HUES64 (cell line): Measurements from ENCODE around the gene ZBTB11.
"Not testable (repeated sequence)": the region's sequence is repeated elsewhere in the genome, so short reads cannot be mapped to it uniquely, and the experiment has no call there.

Experiments used
- H3K27ac ChIP-seq: 2 replicates; pipeline ENCODE4 v1.7.0; 2013; ENCODE audit warnings: low read depth, low read length, inconsistent platforms
- H3K27me3 ChIP-seq: 2 replicates; pipeline ENCODE4 v1.6.1; 2013; ENCODE audit warnings: mild to moderate bottlenecking, low read length; ENCODE audit not compliant: insufficient read depth
- H3K36me3 ChIP-seq: 2 replicates; pipeline ENCODE4 v1.6.1; 2013; ENCODE audit warnings: mild to moderate bottlenecking, low read length; ENCODE audit not compliant: insufficient read depth
- H3K4me1 ChIP-seq: 2 replicates; pipeline ENCODE4 v1.6.1; 2013; ENCODE audit warnings: mild to moderate bottlenecking, low read length, moderate library complexity; ENCODE audit not compliant: insufficient read depth
- H3K4me3 ChIP-seq: 2 replicates; pipeline ENCODE4 v1.5.1; 2013; ENCODE audit warnings: mild to moderate bottlenecking, low read length, moderate library complexity
- H3K9ac ChIP-seq: 2 replicates; pipeline ENCODE4 v1.6.1; 2013; ENCODE audit warnings: mild to moderate bottlenecking, low read depth, low read length
- H3K9me3 ChIP-seq: 2 replicates; pipeline ENCODE4 v1.6.1; 2013; ENCODE audit warnings: low read depth, low read length; ENCODE audit not compliant: insufficient read depth
- WGBS: fragments of 150-250, 120-280 bp; methylation state at CpG from one replicate; pipeline ENCODE4 v1.1.7; 2013; ENCODE audit warnings: missing lambda C conversion rate; 5-methylcytosine and 5-hydroxymethylcytosine counted together

The ZBTB11 gene

GRCh38 chr3:101611023-101611422 lies 65.9 kb downstream of the ZBTB11 start:
- WGBS: 100% methylated on average over 1 of the region's 2 CpGs
- Histone ChIP-seq H3K36me3 (no peaks in the 10 kb centered on the region), H3K4me3 (no peak overlapping the region), H3K9ac (no peak overlapping the region), H3K4me1 (no peaks in the 10 kb centered on the region), H3K27me3 (no peaks in the 10 kb centered on the region), H3K27ac (no peak overlapping the region), H3K9me3 (no peaks in the 10 kb centered on the region)

DNA sequence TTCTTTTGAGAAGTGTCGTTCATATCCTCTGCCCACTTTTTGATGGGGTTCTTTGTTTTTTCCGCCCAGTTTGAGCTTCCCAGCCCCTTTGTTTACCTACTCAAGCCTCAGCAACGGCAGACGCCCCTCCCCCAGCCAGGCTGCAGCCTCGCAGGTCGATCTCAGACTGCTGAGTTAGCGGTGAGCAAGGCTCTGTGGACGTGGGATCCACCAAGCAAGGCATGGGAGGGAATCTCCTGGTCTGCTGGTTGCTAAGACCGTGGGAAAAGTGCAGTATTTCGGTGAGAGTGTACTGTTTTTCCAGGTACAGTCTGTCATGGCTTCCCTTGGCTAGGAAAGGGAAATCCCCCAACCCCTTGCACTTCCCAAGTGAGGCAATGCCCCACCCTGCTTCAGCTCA lies 71.5 kb downstream of the ZBTB11 start:
- H3K9me3 ChIP-seq, H3K4me3 ChIP-seq, H3K4me1 ChIP-seq, H3K27ac ChIP-seq, H3K36me3 ChIP-seq, H3K27me3 ChIP-seq: not testable (repeated sequence)
- 63% methylated on average over 10 of the region's 10 CpGs for WGBS
- peak overlapping the region; percentile 55; the same call in 1 of the 2 replicates for H3K9ac ChIP-seq

DNA sequence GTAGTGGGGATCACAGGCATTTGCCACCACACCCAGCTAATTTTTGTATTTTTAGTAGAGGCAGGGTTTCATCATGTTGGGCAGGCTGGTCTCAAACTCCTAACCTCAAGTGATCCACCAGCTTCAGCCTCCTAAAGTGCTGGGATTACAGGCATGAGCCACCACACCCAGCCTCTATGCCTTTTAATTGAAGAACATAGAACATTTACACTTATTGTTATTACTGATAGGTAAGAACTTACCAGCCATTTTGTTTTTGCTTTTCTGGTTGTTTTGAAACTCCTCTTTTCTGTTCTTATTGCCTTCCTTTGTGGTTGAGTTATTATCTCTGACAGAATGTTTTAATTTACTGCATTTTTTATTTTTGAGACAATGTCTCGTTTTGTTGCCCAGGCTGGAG lies 73.7 kb downstream of the ZBTB11 start:
- H3K4me1 ChIP-seq: no peaks in the 10 kb centered on the region
- no peak overlapping the region for H3K9ac ChIP-seq
- no peaks in the 10 kb centered on the region for H3K36me3 ChIP-seq
- H3K27me3 ChIP-seq: no peaks in the 10 kb centered on the region
- H3K9me3 ChIP-seq: no peaks in the 10 kb centered on the region
- H3K27ac ChIP-seq: no peak overlapping the region
- H3K4me3 ChIP-seq: no peak overlapping the region
- WGBS: 97% methylated on average over 1 of the region's 1 CpG

DNA sequence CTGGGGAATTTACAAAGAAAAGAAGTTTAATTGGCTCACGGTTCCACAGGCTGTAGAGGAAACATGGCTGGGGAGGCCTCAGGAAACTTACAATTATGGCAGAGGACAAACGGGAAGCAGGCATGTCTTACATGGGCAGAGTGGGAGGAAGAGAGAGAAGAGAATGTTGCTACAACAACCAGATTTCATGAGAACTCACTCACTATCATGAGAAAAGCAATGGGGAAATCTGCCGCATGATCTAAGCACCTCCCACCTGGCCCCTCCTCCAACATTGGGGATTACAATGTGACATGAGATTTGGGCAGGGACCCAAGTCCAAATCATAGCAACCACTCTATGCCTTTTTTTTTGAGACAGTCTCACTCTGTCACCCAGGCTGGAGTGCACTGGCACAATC lies 74.2 kb downstream of the ZBTB11 start:
- 88% methylated on average over 3 of the region's 3 CpGs for WGBS
- Histone ChIP-seq H3K9me3 (no peaks in the 10 kb centered on the region), H3K9ac (no peak overlapping the region), H3K27ac (no peak overlapping the region), H3K4me3 (no peak overlapping the region), H3K4me1 (no peaks in the 10 kb centered on the region), H3K36me3 (no peaks in the 10 kb centered on the region), H3K27me3 (no peaks in the 10 kb centered on the region)
